ENCODE results near the gene SLC25A20.
A peak's percentile ranks its signal among the peaks of the same experiment; 100 is the strongest.

The SLC25A20 gene, protein sequence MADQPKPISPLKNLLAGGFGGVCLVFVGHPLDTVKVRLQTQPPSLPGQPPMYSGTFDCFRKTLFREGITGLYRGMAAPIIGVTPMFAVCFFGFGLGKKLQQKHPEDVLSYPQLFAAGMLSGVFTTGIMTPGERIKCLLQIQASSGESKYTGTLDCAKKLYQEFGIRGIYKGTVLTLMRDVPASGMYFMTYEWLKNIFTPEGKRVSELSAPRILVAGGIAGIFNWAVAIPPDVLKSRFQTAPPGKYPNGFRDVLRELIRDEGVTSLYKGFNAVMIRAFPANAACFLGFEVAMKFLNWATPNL

DNA sequence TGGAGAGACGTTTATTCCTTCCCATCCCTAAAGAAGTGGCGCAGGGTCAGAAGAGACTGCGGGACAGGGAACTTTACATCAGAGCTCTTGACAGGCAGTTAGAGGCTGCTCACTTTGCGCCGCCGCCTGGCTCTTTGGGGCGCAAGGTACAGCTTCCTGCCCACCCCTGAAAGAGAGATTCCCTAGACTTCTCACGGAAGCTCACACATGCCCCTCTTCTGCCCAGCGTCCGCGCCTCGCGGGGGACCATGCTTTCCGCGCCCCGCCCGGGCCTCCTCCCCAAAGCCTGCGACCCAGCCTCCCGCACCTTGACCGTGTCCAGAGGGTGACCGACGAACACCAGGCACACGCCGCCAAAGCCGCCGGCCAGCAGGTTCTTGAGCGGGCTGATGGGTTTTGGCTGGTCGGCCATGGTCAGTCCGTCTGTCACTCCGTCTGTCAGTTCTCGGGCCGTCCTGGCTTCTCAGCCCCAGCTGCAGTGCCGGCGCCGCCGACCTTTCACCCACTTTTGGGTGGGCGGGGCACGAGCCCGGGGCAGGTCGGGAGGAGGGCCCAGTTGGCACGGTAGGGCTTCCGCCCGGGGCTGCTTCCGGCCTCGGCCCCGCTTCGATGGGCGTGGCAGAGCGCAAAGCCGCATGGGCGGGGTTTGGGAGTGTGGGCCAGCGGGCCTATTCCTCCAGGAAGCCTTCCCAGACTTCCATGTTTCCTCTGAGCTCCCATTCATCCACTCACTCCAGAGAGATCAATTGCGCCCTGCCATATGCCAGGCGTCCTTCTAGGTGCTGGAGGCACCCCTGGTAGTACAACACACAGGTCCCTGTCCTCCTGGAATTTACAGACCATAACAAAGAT lies at the start of gene SLC25A20:
SLC25A20 (minus strand) TSS at position 500 of the 852 bp plus-strand sequence; CDS start at position 412, 88 bp downstream.
- DNase-seq: peak; percentile 89 to 95
- Mint-ChIP-seq H3K4me1 (peaks cover 40% of the 10 kb centered on the region), H3K9me3 (no peaks in the 10 kb centered on the region), H3K27me3 (no peaks in the 10 kb centered on the region), H3K4me3 (peak within 1 kb of the TSS; percentile 95 to 97), H3K27ac (peak within 1 kb of the TSS; percentile 96 to 99)
- ATAC-seq: peak; percentile 98

DNA sequence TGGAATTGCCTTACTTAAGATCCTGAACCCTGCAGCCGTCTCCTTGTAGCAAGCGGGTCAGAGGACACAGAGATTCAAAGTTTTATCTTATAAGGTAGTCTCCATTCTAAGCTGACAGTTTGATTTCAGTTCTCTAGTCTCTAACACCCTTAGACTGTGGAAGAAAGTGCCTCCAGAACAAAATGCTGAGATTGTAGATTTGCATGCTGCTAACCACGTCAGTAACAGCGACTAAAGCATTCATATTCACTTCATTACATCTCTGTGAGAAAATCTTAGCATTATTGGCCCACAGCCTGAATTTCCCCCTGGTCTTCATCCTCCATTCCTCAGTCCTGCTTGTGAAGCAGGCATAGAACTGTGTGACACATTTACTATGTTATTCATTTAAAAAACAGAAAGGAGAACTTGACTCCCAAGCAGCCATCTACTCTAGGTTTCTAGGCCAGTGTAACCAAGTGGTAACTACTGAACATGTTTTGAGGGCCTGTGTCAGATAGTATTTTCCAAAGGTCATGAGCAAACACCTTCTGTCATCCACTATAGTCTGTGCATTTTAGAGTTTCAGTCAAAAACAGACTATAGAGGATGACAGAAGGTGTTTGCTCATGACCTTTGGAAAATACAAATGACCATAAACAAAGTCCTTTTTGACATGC lies 47.3 kb upstream of the SLC25A20 start:
- Mint-ChIP-seq H3K9me3 (no peaks in the 10 kb centered on the region), H3K4me3 (peak overlapping the region in 1 of 2 donors; percentile 67), H3K4me1 (peaks cover 44% of the 10 kb centered on the region), H3K27ac (peak overlapping the region; percentile 68), H3K27me3 (no peaks in the 10 kb centered on the region)
- ATAC-seq: peak; percentile 20
- no peak for DNase-seq

DNA sequence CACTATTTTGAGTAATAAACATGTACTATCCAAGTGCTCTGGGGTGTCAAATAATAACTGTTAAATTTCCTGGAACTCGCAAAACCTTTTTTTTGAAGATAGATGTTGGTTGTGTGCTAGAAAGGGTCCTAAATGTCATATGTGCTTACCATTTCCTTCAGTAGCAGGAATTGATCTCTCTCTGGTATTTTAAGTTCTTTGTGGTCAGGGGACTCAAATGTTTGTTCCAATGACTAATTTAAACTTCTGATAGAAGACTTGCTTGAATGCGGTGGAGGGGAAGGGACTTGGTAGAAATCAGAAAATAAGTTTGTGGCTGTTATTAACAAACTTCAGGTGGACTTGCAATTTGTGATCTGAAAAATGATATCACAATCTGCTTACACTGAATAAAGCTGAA lies 46.8 kb upstream of the SLC25A20 start:
- peaks cover 43% of the 10 kb centered on the region for H3K4me1 Mint-ChIP-seq
- H3K9me3 Mint-ChIP-seq: no peaks in the 10 kb centered on the region
- no peaks in the 10 kb centered on the region for H3K27me3 Mint-ChIP-seq
- no peak for DNase-seq
- peak overlapping the region; percentile 23 to 67 for H3K4me3 Mint-ChIP-seq
- H3K27ac Mint-ChIP-seq: peak overlapping the region; percentile 19 to 64
- ATAC-seq: peak; percentile 67

DNA sequence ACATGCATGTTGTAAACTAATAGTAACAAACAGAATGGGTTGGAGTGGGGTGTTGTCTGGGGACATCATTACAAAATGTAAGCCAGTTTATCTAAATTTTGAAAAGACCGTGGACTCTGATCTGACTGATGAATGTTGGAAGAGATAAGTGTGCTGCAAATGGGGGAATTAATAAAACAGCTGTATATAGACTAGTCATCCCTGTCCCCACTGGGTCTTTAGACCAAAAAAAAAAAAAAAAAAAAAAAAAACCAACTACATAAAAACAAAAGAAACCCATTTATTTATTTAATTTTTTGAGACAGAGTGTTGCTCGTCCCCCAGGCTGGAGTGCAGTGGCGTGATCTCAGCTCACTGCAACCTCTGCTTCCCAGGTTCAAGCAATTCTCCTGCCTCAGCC lies 40.0 kb upstream of the SLC25A20 start:
- no peak for ATAC-seq
- H3K27me3 Mint-ChIP-seq: no peaks in the 10 kb centered on the region
- H3K4me1 Mint-ChIP-seq: peaks cover 36% of the 10 kb centered on the region
- no peak for DNase-seq
- H3K27ac Mint-ChIP-seq: no peak overlapping the region
- H3K4me3 Mint-ChIP-seq: no peak overlapping the region
- H3K9me3 Mint-ChIP-seq: no peaks in the 10 kb centered on the region

DNA sequence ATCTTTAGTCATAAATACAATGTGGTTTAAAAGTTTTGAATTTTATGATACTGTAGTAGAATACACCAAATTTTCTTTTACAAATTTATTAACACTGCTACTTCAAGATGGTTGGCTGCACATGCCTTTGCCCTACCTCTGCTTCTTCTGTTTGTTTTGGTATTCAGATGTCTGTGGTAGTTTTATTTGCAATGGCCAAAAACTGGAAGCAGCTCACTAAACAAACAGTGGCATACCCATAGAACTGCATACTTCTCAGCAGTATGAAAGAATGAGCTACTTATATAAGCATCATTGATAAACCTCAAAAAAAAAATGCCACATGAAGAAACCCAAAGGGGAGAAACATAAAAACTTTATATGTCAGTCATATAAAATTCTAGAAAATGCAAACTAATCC lies 39.5 kb upstream of the SLC25A20 start:
- ATAC-seq: no peak
- Mint-ChIP-seq H3K4me1 (peaks cover 34% of the 10 kb centered on the region), H3K27me3 (no peaks in the 10 kb centered on the region), H3K4me3 (no peak overlapping the region), H3K9me3 (no peaks in the 10 kb centered on the region), H3K27ac (peak overlapping the region in 1 of 2 donors; percentile 86)
- no peak for DNase-seq

DNA sequence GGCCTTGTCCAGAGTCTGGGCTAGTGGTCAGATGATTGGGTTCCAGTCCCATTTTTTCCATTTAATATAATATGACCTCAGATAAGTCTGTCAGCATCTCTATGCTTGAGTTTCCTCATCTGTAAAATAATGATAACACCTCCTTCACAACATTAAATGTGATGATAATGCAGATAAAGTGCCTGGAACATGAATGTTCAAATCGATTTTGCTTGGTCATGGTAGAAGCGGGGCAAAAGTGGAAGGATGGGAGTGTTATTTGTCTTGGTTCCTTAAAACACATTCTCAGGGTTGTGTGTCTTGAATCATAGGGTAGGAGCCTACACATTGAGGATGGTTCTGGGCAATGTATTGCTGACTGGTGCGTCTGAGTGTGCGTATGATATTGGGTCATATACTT lies 36.8 kb upstream of the SLC25A20 start:
- DNase-seq (no peak), ATAC-seq (no peak)
- no peaks in the 10 kb centered on the region for H3K27me3 Mint-ChIP-seq
- no peak overlapping the region for H3K4me3 Mint-ChIP-seq
- no peaks in the 10 kb centered on the region for H3K9me3 Mint-ChIP-seq
- peaks cover 46% of the 10 kb centered on the region for H3K4me1 Mint-ChIP-seq
- no peak overlapping the region for H3K27ac Mint-ChIP-seq

DNA sequence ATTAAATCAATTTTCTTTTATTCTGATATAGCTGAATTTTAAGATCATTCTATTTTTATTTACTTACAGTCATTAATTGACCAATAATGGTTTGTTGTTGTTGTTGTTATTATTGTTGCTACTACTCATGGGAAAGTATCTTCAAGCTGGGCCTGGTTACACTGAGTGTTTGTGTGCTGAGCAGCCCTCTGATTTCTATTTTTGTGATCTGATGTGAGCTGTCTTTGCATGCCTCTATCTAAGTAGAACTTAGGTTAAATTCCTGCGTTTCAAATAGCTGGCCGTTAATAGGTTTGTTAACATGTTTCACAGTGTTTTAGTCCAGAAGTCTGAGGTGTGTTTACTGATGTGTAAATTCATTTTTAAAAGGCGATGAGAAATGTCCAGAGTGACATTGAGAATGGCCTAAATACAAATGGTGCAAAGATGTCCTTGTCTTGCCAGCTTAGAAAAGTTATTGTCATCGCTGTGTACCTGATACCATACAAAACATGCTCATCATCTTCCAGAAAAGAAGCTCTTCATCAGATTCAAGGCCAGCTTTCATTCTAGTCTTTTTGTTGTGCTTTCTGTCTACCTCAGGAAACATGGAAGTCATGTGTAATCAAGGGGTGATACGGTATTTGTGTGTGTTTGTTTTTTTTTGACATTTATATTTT lies 35.8 kb upstream of the SLC25A20 start:
- ATAC-seq (no peak), DNase-seq (no peak)
- no peaks in the 10 kb centered on the region for H3K9me3 Mint-ChIP-seq
- peak overlapping the region in 1 of 2 donors; percentile 11 for H3K27ac Mint-ChIP-seq
- no peaks in the 10 kb centered on the region for H3K27me3 Mint-ChIP-seq
- peaks cover 51% of the 10 kb centered on the region for H3K4me1 Mint-ChIP-seq
- H3K4me3 Mint-ChIP-seq: no peak overlapping the region

DNA sequence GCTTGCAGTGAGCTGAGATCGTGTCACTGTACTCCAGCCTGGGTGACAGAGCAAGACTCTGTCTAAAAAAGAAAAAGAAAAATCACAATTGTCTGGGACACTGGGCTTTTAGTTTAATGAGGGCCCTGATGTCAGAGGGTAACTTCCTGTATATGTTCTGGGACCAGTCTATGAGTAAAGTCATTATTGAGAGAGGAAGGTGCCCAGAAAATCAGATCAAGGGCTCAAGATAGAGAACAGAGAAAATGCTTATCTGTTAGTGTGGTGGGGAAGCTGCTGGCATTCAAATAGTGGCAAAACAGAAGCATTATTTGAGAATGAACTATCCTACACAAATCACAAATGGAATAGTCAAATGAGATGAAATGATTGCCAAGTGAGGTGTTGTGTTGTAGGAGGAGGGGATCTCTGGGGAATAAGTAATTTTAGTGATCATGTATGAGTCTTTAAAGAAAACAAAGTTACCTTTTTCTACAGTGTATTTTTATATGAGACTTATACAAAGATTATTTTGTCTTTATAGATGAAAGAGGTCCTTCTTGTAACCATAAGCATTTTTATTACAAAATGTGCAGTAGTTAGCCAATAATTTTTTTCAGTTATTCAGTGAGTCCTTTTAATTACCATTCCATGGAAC lies 33.4 kb upstream of the SLC25A20 start:
- DNase-seq (no peak), ATAC-seq (no peak)
- Mint-ChIP-seq H3K27ac (no peak overlapping the region), H3K27me3 (no peaks in the 10 kb centered on the region), H3K4me3 (peak overlapping the region in 1 of 2 donors; percentile 7), H3K4me1 (peaks cover 60% of the 10 kb centered on the region), H3K9me3 (no peaks in the 10 kb centered on the region)

DNA sequence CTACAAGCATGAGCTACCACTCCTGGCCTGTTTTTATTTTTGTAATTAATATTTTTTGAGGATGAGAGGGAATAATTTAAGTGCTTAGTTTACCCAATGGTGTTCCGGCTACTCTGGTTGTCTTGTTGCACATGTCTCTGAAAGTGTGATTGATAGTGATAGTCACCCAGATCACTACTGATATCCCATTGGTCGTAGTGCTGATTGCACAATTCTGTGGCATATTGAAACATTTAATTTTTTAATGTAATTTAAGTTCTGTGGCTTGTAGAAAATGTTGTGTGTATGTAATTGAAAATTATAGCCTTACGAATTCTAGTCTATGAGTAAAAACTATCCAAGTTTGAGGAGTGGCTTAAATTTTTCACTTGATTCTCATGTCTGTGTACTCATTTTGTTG lies 31.9 kb upstream of the SLC25A20 start:
- ATAC-seq: no peak
- peaks cover 69% of the 10 kb centered on the region for H3K4me1 Mint-ChIP-seq
- H3K9me3 Mint-ChIP-seq: no peaks in the 10 kb centered on the region
- no peak for DNase-seq
- no peak overlapping the region for H3K27ac Mint-ChIP-seq
- H3K27me3 Mint-ChIP-seq: no peaks in the 10 kb centered on the region
- no peak overlapping the region for H3K4me3 Mint-ChIP-seq

DNA sequence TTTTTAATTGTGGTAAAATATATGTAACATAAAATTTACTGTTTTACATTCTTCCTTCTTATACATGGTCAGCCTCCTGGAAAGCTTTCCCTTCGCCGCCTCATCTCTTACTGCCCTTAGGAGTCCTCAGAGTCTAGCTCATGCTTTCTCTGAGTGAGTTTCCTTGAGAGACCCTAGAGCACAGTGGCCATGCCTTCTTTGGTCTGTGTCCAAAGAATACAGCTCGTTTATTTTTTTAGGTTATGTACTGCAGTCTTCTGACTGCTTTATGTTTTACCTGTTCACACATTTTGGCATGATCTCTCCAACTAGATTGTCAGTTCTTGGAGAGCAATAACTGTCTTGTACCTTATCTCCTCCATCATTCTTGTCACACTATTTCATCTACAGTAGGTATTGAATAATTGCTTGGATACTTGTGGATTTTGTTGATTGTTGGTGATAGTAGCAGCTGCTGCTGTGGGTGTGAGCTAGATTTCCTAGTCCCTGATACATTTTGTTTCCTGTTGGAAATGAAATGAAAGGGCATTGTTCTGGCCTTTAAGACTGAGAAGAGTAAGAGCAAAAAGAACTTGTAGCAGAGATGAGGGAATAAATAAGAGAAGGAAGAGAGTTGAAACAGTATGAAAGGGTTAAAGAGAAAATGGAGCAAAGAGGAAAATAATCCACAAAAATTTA lies 30.8 kb upstream of the SLC25A20 start:
- Mint-ChIP-seq H3K9me3 (no peaks in the 10 kb centered on the region), H3K27ac (peak overlapping the region in 1 of 2 donors; percentile 37), H3K27me3 (no peaks in the 10 kb centered on the region), H3K4me1 (peaks cover 70% of the 10 kb centered on the region), H3K4me3 (peak overlapping the region in 1 of 2 donors; percentile 50)
- ATAC-seq (no peak), DNase-seq (no peak)

DNA sequence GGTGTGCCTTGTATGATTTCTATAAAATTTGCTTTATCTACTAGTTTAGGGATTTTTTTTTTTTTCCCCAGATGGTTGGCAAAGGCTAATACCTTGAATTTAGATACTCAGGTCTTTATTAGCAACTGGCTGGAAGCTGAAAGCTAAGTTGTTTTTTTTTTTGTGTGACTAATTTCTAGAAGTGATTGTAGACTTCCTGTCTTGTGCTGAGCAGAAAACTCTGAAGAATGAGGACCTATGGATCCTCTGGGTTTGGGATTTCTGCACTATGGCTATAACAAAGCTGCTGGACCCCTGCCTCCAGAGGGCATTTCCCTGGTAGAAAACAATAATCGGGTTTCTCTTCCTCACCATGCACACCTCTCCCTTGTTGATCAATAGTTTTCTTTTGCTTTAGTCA lies 30.0 kb upstream of the SLC25A20 start:
- Mint-ChIP-seq H3K27me3 (no peaks in the 10 kb centered on the region), H3K4me1 (peaks cover 64% of the 10 kb centered on the region), H3K27ac (peak overlapping the region; percentile 51 to 88), H3K4me3 (peak overlapping the region; percentile 26 to 47), H3K9me3 (no peaks in the 10 kb centered on the region)
- ATAC-seq (no peak), DNase-seq (no peak)

DNA sequence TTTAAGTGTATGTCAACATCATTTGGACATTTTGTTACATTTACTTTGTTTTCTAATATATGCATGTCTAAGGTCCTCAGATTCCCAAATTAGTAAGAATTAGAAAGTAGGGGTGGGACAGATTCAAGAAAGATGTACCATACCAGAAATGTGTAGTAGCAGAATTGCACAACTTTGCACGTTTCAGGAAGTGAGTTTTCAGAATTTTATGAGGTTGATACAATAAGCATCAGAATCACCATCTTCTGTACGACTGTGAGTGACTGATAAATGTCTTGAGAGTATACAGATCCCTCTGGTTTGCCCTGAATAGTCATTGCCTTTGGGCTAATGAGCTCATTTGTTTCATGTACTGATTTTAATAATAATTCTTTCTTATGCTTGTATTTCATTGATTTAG lies 29.2 kb upstream of the SLC25A20 start:
- DNase-seq (no peak), ATAC-seq (peak; percentile 91)
- Mint-ChIP-seq H3K4me1 (peaks cover 61% of the 10 kb centered on the region), H3K27ac (peak overlapping the region in 1 of 2 donors; percentile 88), H3K4me3 (peak overlapping the region; percentile 29 to 65), H3K27me3 (no peaks in the 10 kb centered on the region), H3K9me3 (no peaks in the 10 kb centered on the region)

DNA sequence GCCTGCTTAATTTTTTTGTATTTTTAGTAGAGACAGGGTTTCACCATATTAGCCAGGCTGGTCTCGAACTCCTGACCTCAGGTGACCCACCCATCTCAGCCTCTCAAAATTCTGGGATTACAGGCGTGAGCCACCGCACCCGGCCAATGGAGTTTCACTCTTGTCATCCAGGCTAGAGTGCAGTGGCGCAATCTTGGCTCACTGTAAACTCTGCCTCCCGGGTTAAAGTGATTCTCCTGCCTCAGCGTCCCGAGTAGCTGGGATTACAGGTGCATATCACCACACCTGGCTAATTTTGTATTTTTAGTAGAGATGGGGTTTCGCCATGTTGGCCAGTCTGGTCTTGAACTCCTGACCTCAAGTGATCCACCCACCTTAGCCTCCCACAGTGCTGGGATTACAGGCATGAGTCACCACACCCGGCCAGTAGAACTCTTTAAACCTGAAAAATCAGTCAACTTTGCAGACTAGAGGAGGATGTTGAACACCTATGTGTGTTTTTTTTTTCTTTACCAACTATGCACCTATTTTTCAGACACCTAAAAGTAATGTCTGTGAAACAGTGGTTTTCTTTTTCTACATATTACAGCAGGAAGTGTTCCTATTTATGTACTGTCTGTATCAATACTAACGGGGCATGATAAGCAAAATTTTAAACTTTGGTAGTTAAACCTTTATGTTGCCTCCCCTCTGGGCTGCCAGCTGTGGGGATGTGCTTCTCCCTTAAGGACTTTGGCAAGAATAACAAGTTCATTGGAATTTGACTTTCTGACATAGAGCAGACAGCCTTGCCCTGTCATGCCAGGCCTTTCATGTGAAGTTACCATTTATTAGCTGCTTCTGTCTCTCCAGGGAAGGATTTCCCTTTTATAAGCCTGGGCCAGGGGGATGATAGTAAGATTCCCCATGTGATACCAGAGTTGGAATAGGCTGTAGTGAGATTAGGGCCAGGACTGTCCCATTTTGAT lies 28.0 kb upstream of the SLC25A20 start:
- H3K27me3 Mint-ChIP-seq: no peaks in the 10 kb centered on the region
- H3K4me3 Mint-ChIP-seq: peak overlapping the region; percentile 59 to 65

More for the DNA sequence above, 28.0 kb upstream of the SLC25A20 start:
- H3K9me3 Mint-ChIP-seq: no peaks in the 10 kb centered on the region
- DNase-seq (no peak), ATAC-seq (peak; percentile 56)
- H3K27ac Mint-ChIP-seq: peak overlapping the region; percentile 75 to 95
- H3K4me1 Mint-ChIP-seq: peaks cover 58% of the 10 kb centered on the region

Data from stimulated activated naive CD8-positive, alpha-beta T cell treated with anti-CD3 and anti-CD28 coated beads, Interleukin-15, amount 100 ng/mL, for 72 hours (primary cell).